ENCODE results near the gene TBPL1.

The TBPL1 gene

GRCh38 chr6:134009876-134010275 lies 56.9 kb downstream of the TBPL1 start:
- no peak for DNase-seq

GRCh38 chr6:134010400-134010799 lies 57.4 kb downstream of the TBPL1 start:
- DNase-seq: no peak

GRCh38 chr6:134010974-134011373 lies 58.0 kb downstream of the TBPL1 start:
- no peak for DNase-seq

GRCh38 chr6:134014588-134015137 lies 61.6 kb downstream of the TBPL1 start:
- DNase-seq: no peak

GRCh38 chr6:134015719-134016557 lies 62.9 kb downstream of the TBPL1 start:
- no peak for DNase-seq

GRCh38 chr6:134016558-134016814 lies 63.5 kb downstream of the TBPL1 start:
- no peak for DNase-seq

- DNase-seq: no peak
Measured at GRCh38 chr6:134020071-134020470, 67.0 kb downstream of the TBPL1 start.

GRCh38 chr6:134020543-134020942 lies 67.5 kb downstream of the TBPL1 start:
- DNase-seq: no peak

GRCh38 chr6:134020968-134021367 lies 67.9 kb downstream of the TBPL1 start:
- DNase-seq: no peak

- DNase-seq: no peak
Measured at GRCh38 chr6:134021396-134022122, 68.5 kb downstream of the TBPL1 start.

GRCh38 chr6:134022650-134023049 lies 69.6 kb downstream of the TBPL1 start:
- no peak for DNase-seq

GRCh38 chr6:134026597-134026996 lies 73.6 kb downstream of the TBPL1 start:
- DNase-seq: no peak

- no peak for DNase-seq
Measured at GRCh38 chr6:134028438-134028837, 75.4 kb downstream of the TBPL1 start.

GRCh38 chr6:134029495-134030455 lies 76.8 kb downstream of the TBPL1 start:
- no peak for DNase-seq

GRCh38 chr6:134031696-134032255 lies 78.8 kb downstream of the TBPL1 start:
- no peak for DNase-seq

- DNase-seq: no peak
Measured at GRCh38 chr6:134034478-134034877, 81.5 kb downstream of the TBPL1 start.

GRCh38 chr6:134034961-134035822 lies 82.2 kb downstream of the TBPL1 start:
- no peak for DNase-seq

- no peak for DNase-seq
Measured at GRCh38 chr6:134035823-134036296, 82.8 kb downstream of the TBPL1 start.

GRCh38 chr6:134039116-134039515 lies 86.1 kb downstream of the TBPL1 start:
- DNase-seq: no peak

All from amniotic stem cell (primary cell).